Spleen (tissue), 11 donors: Measurements from ENCODE around the gene CCDC197. TPM values are rescaled to one million over a fixed set of nuclear protein-coding genes. Genes with fewer than 3 reads are reported as not detected.
A peak's percentile ranks its signal among the peaks of the same experiment; 100 is the strongest.

Experiments
- DNase-seq: peaks from one replicate; pipeline ENCODE4 v3.0.0-alpha.2; 2020
- H3K27ac ChIP-seq, 8 donors: fragments of 200-600 bp; sonication (generic) in 7 of 8; 1 replicate in 4 of 8; 2 replicates in 4 of 8; pipeline versions ENCODE4 v1.5.0 to v1.8.0; 2016 to 2021; ENCODE audit warnings: inconsistent platforms in 4 of 8, mild to moderate bottlenecking in 4 of 8, moderate library complexity in 1 of 8
- H3K27me3 ChIP-seq, 7 donors: fragments of 200-600 bp; sonication (generic) in 6 of 7; replicated peaks in 1 of 7; 1 replicate in 4 of 7; 2 replicates in 3 of 7; pipeline versions ENCODE4 v1.5.0 to v1.8.0; 2016 to 2021; ENCODE audit warnings: inconsistent platforms in 3 of 7, mild to moderate bottlenecking in 1 of 7
- H3K36me3 ChIP-seq, 6 donors: fragments of 200-600 bp; sonication (generic) in 5 of 6; 1 replicate in 4 of 6; 2 replicates in 2 of 6; pipeline versions ENCODE4 v1.5.0 to v1.8.0; 2016 to 2021; ENCODE audit warnings: inconsistent platforms in 2 of 6
- H3K4me1 ChIP-seq, 6 donors: fragments of 200-600 bp; sonication (generic) in 5 of 6; 1 replicate in 3 of 6; 2 replicates in 3 of 6; pipeline versions ENCODE4 v1.5.0 to v1.8.0; 2016 to 2021; ENCODE audit warnings: inconsistent platforms in 3 of 6
- H3K4me3 ChIP-seq, 8 donors: fragments of 200-600 bp; sonication (generic) in 7 of 8; 1 replicate in 4 of 8; 2 replicates in 4 of 8; pipeline versions ENCODE4 v1.5.0 to v1.8.0; 2016 to 2021; ENCODE audit warnings: inconsistent platforms in 4 of 8, mild to moderate bottlenecking in 4 of 8, moderate library complexity in 2 of 8
- H3K9me3 ChIP-seq, 8 donors: fragments of 200-600 bp; sonication (generic) in 7 of 8; 1 replicate in 4 of 8; 2 replicates in 4 of 8; pipeline versions ENCODE4 v1.5.0 to v1.8.0; 2016 to 2021; ENCODE audit warnings: inconsistent platforms in 4 of 8
- POLR2A ChIP-seq, 3 donors: fragments of 450-650 bp; IDR thresholded peaks; one replicate each; pipeline ENCODE4 v1.5.1; 2017; ENCODE audit warnings: antibody characterized with exemption in 3 of 3, mild to moderate bottlenecking in 1 of 3
- POLR2AphosphoS5 ChIP-seq, 3 donors: sonication (generic); formaldehyde crosslinking; IDR thresholded peaks; one replicate each; pipeline ENCODE4 v1.5.1; 2017; ENCODE audit warnings: antibody characterized with exemption in 3 of 3
- WGBS, 5 donors: extraction: QIAGEN DNeasy Blood & Tissue Kit in 3 of 5; methylation state at CpG; one replicate each; pipeline versions ENCODE4 v1.1.5 to v1.1.7; 2013 to 2018; 5-methylcytosine and 5-hydroxymethylcytosine counted together
- intact Hi-C: fragments of 100-400 bp; cut with DNase I; formaldehyde crosslinking; loops from one replicate; pipeline ENCODE4 v1.15.0; 2023; ENCODE audit warnings: low total_unique reads
- polyA plus RNA-seq, 3 donors: library from polyadenylated mRNA; stranded (reverse); fragments of 200-250 nt; gene quantifications; one replicate each; pipeline ENCODE4 v1.2.1, GENCODE V29; 2013
- total RNA-seq, 7 donors: library from RNA; depleted of rRNA in 3 of 7; stranded (reverse); fragments of >200 nt in 3 of 7; fragmentation: NEBNext Ultra II Directional in 4 of 7; extraction: Animal tissue kit (Norgen Biotek cat#: 25700) in 4 of 7; gene quantifications; one replicate each; pipeline versions ENCODE4 v1.1.0 to v1.2.1, GENCODE V29; 2016 to 2021
- TF ChIP-seq, protein P1 (sequence below), 11 experiments: fragments of 200-600 bp in 7 of 11; fragments of 450-650 bp in 4 of 11; sonication (generic) in 4 of 11; IDR thresholded peaks in 8 of 11; conservative IDR thresholded peaks in 3 of 11; 1 replicate in 7 of 11; 2 replicates in 4 of 11; pipeline versions ENCODE4 v1.4.0 to v1.8.0; 2016 to 2021; ENCODE audit warnings: antibody characterized with exemption in 11 of 11, inconsistent platforms in 4 of 11, mild to moderate bottlenecking in 1 of 11
- donor health status: healthy with polysubstance abuse.
- donor health status: DM: no; HTN: no; CAD: no; lungs with moderate emphysema.
- donor health status: DM: no; HTN: no; CAD: no.
- donor health status: Bipolar disorder and iron deficiency.
- donor health status: healthy.
- donor health status: DM: no; HTN: no; CAD: no.
- donor health status: DM: yes; HTN: yes; CAD: no.

The CCDC197 gene
- total and polyA plus RNA-seq, 10 donors, result not detected

DNA sequence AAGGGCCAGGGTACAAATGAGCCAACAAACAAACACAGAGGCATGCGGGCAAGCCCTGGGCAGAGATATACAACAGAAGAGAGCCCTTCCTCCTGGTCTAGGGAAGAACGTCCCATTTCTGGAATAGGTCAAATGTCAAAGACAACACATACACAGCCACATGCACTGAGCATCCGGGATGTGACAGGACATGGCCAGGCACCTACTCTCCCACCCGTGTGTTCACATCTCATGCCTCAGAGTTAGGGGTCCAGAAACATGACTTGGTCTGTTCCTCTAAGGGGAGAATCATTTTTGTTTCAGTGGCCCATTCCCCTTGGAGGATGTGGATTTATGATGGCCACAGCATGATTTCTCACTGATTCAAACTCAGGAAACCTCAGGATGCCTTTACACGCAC, 19.9 kb upstream of the CCDC197 start:
- 66 to 92% (median 88%) methylated on average over 5 of the region's 5 CpGs for WGBS, 5 donors
- peaks cover 0 to 11% (median 9%) of the 10 kb centered on the region in 8 donors for H3K9me3 ChIP-seq

DNA sequence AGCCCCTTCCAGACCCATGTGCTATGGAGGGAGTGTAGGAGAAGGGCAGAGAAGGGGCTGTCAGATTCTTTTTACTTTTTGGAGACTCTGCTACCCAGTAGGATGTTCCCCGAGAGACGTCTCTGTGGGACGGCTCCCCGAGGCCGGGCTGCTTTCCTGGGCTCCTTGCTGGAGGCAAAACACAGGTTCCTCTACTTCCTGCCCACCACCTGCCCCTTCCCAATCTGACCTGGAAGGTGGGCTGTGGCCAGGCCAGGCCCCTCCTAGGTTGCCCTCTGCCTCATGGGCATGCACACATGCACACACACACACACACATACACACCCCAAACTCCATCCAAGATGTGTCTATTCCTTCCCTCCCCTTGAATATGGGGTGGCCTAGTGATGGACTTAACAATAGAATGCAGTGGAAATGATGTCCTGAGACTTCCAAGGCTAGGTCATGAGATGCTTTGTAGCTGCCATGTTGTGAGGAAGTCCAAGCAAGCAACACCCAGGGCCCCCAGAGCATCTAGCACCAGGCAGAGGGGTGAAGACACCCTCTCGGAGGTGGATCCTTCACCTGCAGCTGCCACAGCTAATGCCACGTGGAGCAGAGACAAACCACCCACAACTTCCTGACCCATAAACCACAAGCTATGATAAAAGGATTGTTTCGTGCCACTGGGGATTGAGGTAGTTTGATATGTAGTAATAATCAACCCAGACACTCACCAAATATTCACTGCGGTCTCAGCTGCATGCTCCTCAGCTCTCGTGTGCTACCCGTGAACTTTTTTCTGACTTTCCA, 19.1 kb upstream of the CCDC197 start:
- Histone ChIP-seq H3K27me3 (peaks cover 0 to 53% (median 0%) of the 10 kb centered on the region in 7 donors), H3K4me3 (no peak overlapping the region), H3K36me3 (no peaks in the 10 kb centered on the region), H3K4me1 (peaks cover 4 to 46% (median 19%) of the 10 kb centered on the region in 6 donors), H3K27ac (peak overlapping the region in 5 of 8 donors; percentile 14 to 50 (median 34)), H3K9me3 (peaks cover 0 to 11% (median 9%) of the 10 kb centered on the region in 8 donors)
- intact Hi-C loops, result no loop called here
- WGBS, 5 donors, result 55 to 68% (median 58%) methylated on average over 9 to 11 of the region's 11 CpGs
- DNase-seq, result no peak
- TF ChIP-seq POLR2A (IDR thresholded peaks at IDR 0.05) (no peak), POLR2AphosphoS5 (IDR thresholded peaks at IDR 0.05) (peak in 2 of 3 donors; percentile 30 to 41)

More for the DNA sequence above, 19.9 kb upstream of the CCDC197 start:
- DNase-seq, result no peak
- H3K27ac ChIP-seq, result peak overlapping the region in 4 of 8 donors; percentile 50 to 67 (median 58)
- no peaks in the 10 kb centered on the region for H3K36me3 ChIP-seq
- H3K27me3 ChIP-seq, result peaks cover 0 to 45% (median 0%) of the 10 kb centered on the region in 7 donors
- TF ChIP-seq POLR2AphosphoS5 (IDR thresholded peaks at IDR 0.05), result no peak
- TF ChIP-seq, protein P1, sequence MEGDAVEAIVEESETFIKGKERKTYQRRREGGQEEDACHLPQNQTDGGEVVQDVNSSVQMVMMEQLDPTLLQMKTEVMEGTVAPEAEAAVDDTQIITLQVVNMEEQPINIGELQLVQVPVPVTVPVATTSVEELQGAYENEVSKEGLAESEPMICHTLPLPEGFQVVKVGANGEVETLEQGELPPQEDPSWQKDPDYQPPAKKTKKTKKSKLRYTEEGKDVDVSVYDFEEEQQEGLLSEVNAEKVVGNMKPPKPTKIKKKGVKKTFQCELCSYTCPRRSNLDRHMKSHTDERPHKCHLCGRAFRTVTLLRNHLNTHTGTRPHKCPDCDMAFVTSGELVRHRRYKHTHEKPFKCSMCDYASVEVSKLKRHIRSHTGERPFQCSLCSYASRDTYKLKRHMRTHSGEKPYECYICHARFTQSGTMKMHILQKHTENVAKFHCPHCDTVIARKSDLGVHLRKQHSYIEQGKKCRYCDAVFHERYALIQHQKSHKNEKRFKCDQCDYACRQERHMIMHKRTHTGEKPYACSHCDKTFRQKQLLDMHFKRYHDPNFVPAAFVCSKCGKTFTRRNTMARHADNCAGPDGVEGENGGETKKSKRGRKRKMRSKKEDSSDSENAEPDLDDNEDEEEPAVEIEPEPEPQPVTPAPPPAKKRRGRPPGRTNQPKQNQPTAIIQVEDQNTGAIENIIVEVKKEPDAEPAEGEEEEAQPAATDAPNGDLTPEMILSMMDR (IDR thresholded peaks at IDR 0.05 in 8 of 11, conservative IDR thresholded peaks at IDR 0.05 in 3 of 11), result no peak
- TF ChIP-seq POLR2A (IDR thresholded peaks at IDR 0.05), result no peak
- intact Hi-C loops, result no loop called here
- peaks cover 4 to 50% (median 19%) of the 10 kb centered on the region in 6 donors for H3K4me1 ChIP-seq
- H3K4me3 ChIP-seq, result no peak overlapping the region

DNA sequence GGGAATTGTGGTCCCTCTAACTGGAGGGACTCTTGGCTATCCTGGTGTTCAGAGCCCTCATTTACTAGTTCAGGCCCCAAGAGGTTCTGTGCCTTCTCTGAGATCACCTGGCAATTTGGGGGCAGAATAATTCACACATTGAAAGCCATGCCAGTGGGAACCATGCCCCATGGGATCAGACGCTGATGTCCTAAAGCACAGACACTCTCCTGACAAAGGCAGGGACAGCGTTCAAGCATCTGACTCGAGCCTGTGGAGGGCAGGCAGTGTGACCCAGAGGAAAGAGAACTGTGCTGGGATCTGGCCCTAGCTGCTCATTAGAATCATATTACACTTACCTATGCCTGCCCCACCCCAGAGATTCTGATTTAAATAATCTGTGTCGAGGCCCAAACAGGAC, 18.4 kb upstream of the CCDC197 start:
- WGBS, 5 donors, result 72 to 91% (median 78%) methylated on average over 4 of the region's 4 CpGs
- Histone ChIP-seq H3K4me1 (peaks cover 4 to 46% (median 19%) of the 10 kb centered on the region in 6 donors), H3K27me3 (peaks cover 0 to 57% (median 0%) of the 10 kb centered on the region in 7 donors), H3K9me3 (peaks cover 0 to 11% (median 9%) of the 10 kb centered on the region in 8 donors), H3K27ac (peak overlapping the region in 6 of 8 donors; percentile 14 to 50 (median 28)), H3K36me3 (no peaks in the 10 kb centered on the region), H3K4me3 (no peak overlapping the region)
- DNase-seq, result no peak
- TF ChIP-seq POLR2A (IDR thresholded peaks at IDR 0.05), result no peak
- TF ChIP-seq, protein P1 (IDR thresholded peaks at IDR 0.05 in 8 of 11, conservative IDR thresholded peaks at IDR 0.05 in 3 of 11), result no peak
- no peak for TF ChIP-seq POLR2AphosphoS5 (IDR thresholded peaks at IDR 0.05)
- intact Hi-C loops, result no loop called here

DNA sequence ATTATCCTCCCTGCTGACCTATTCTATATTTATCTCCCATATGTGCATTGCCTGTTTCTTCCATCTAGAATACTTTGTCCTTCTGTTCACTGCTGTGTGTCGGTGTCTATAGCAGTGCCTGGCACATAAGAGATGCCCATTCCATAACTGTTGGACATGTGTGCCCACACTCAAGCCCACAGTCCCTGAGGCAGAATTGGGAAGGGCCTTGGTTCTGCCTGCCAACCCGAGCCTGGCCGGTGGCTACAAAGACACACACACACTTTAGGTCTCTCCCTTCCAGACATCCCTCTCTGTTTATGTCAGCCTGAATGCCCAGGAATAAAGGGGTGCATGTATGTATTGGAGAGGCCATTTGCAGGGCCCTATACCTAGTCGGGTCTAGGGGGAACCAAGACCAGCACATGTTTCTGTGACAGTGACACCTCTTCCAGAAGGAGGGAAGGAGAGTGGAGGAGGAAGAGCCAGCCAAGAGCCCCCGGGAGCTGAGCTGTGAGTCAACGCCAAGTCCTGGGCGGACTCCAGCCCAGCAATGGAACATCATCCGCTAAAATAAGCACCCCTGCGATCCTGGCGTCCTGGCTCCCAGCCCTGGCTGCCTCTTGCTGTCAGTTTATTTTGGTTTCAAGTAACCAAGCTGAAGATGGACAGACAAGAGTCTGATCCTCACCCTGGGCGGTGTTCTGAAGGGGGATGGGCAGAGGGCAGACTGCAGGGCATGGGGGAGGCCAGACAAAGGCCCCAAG, 16.5 kb upstream of the CCDC197 start:
- no peak for TF ChIP-seq POLR2AphosphoS5 (IDR thresholded peaks at IDR 0.05)
- TF ChIP-seq, protein P1 (IDR thresholded peaks at IDR 0.05 in 8 of 11, conservative IDR thresholded peaks at IDR 0.05 in 3 of 11), result no peak
- TF ChIP-seq POLR2A (IDR thresholded peaks at IDR 0.05), result no peak
- DNase-seq, result no peak

More for the DNA sequence above, 16.5 kb upstream of the CCDC197 start:
- H3K36me3 ChIP-seq, result no peaks in the 10 kb centered on the region
- H3K9me3 ChIP-seq, result peaks cover 0 to 11% (median 9%) of the 10 kb centered on the region in 8 donors
- H3K4me1 ChIP-seq, result peaks cover 4 to 35% (median 16%) of the 10 kb centered on the region in 6 donors
- no peak overlapping the region for H3K4me3 ChIP-seq
- intact Hi-C loops, result no loop called here
- 78 to 90% (median 85%) methylated on average over 11 of the region's 11 CpGs for WGBS, 5 donors
- H3K27me3 ChIP-seq, result peaks cover 0 to 59% (median 0%) of the 10 kb centered on the region in 7 donors
- no peak overlapping the region for H3K27ac ChIP-seq
